ENCODE measurements around the gene IL32. TPM values are rescaled to one million over a fixed set of nuclear protein-coding genes. Genes with fewer than 3 reads are reported as not detected.

IL32 gene
- total RNA-seq, 2 donors from 2014 or later, result 184 to 238 TPM

GRCh38 chr16:3101841-3102470 lies 36.5 kb downstream of the IL32 start:
- TF ChIP-seq POLR2A (IDR thresholded peaks at IDR 0.05) (no peak), CTCF (IDR thresholded peaks at IDR 0.05) (no peak)
- H3K4me1 ChIP-seq, result peaks cover 24% of the 10 kb centered on the region
- no peak for ATAC-seq
- no peaks in the 10 kb centered on the region for H3K9me3 ChIP-seq
- H3K27ac ChIP-seq, result peak overlapping the region in 2 of 4 donors; percentile 15 to 23
- no peaks in the 10 kb centered on the region for H3K36me3 ChIP-seq (replicated peaks in 1 of 2; ENCODE audit: insufficient read depth in 1 of 2, low read depth in 2 of 2)
- no peak for DNase-seq
- WGBS, 2 donors, result 66 to 67% methylated on average over 26 to 27 of the region's 27 CpGs
- intact Hi-C loops (cut with DNase I), result no loop called here
- no peak overlapping the region for H3K4me3 ChIP-seq
- H3K27me3 ChIP-seq, result no peaks in the 10 kb centered on the region

GRCh38 chr16:3106205-3106928 lies 40.9 kb downstream of the IL32 start:
- no peaks in the 10 kb centered on the region for H3K9me3 ChIP-seq
- no peaks in the 10 kb centered on the region for H3K27me3 ChIP-seq
- TF ChIP-seq POLR2A (IDR thresholded peaks at IDR 0.05) (peak; percentile 33 to 88 (median 87)), CTCF (IDR thresholded peaks at IDR 0.05) (no peak)
- H3K27ac ChIP-seq, result peak overlapping the region; percentile 80 to 90 (median 86)
- H3K4me3 ChIP-seq, result peak overlapping the region; percentile 14 to 55
- DNase-seq (peak; percentile 95 to 97 (median 96)), ATAC-seq (peak; percentile 97)
- H3K36me3 ChIP-seq (replicated peaks in 1 of 2; ENCODE audit: insufficient read depth in 1 of 2, low read depth in 2 of 2), result no peaks in the 10 kb centered on the region
- WGBS, 2 donors, result 0 to 1% methylated on average over 17 to 74 of the region's 74 CpGs
- intact Hi-C loops (cut with DNase I), result no loop called here
- peaks cover 12% of the 10 kb centered on the region for H3K4me1 ChIP-seq

GRCh38 chr16:3112058-3112880 lies 46.8 kb downstream of the IL32 start, which contains the start of gene ZNF205:
Gene ZNF205 (plus strand): TSS chr16:3112586. CDS start chr16:3113431, 845 bp downstream.
- 7 to 8% methylated on average over 19 to 22 of the region's 23 CpGs for WGBS, 2 donors
- Histone ChIP-seq H3K4me3 (peak within 1 kb of the TSS; percentile 51 to 68), H3K9me3 (no peaks in the 10 kb centered on the region), H3K27ac (peak within 1 kb of the TSS in 3 of 4 donors; percentile 38 to 69 (median 56)), H3K27me3 (no peaks in the 10 kb centered on the region), H3K4me1 (peaks cover 31% of the 10 kb centered on the region), H3K36me3 (replicated peaks in 1 of 2; ENCODE audit: insufficient read depth in 1 of 2, low read depth in 2 of 2) (no peaks in the 10 kb centered on the region)
- peak; percentile 95 for ATAC-seq
- intact Hi-C loops (cut with DNase I), result loop anchor here (10.0 kb wide), 1 partner anchor 57 kb away; no protein-coding TSS in a partner anchor
- DNase-seq, result peak; percentile 83 to 86 (median 86)
- TF ChIP-seq CTCF (IDR thresholded peaks at IDR 0.05) (peak in 3 of 7 experiments; percentile 3 to 8 (median 8)), POLR2A (IDR thresholded peaks at IDR 0.05) (peak in 2 of 3 donors; percentile 30 to 48)

GRCh38 chr16:3112881-3113574 lies 47.6 kb downstream of the IL32 start:
- DNase-seq (no peak), ATAC-seq (peak; percentile 5)
- H3K27me3 ChIP-seq, result no peaks in the 10 kb centered on the region
- TF ChIP-seq POLR2A (IDR thresholded peaks at IDR 0.05) (no peak), CTCF (IDR thresholded peaks at IDR 0.05) (no peak)
- H3K4me3 ChIP-seq, result peak overlapping the region; percentile 51 to 68
- intact Hi-C loops (cut with DNase I), result loop anchor here (10.0 kb wide), 1 partner anchor 58 kb away; no protein-coding TSS in a partner anchor
- WGBS, 2 donors, result 14 to 20% methylated on average over 13 to 17 of the region's 19 CpGs
- peak overlapping the region in 3 of 4 donors; percentile 38 to 69 (median 56) for H3K27ac ChIP-seq
- no peaks in the 10 kb centered on the region for H3K36me3 ChIP-seq (replicated peaks in 1 of 2; ENCODE audit: insufficient read depth in 1 of 2, low read depth in 2 of 2)
- H3K9me3 ChIP-seq, result no peaks in the 10 kb centered on the region
- H3K4me1 ChIP-seq, result peaks cover 29% of the 10 kb centered on the region
